GM10248 (cell line): ENCODE data around the gene TUBGCP4.
"Not testable (repeated sequence)": the region's sequence is repeated elsewhere in the genome, so short reads cannot be mapped to it uniquely, and the experiment has no call there.

ENCODE experiments used
- CTCF ChIA-PET: fragments of 300-600 bp; sonication (Branson Sonifier 250); formaldehyde crosslinking; extraction: SDS; loops from one replicate; lab custom pipeline; 2021; ENCODE audit warnings: antibody characterized with exemption; lab: Yijun Ruan, JAX
- POLR2A ChIA-PET: fragments of 350-650 bp; sonication (Branson Sonifier 250); formaldehyde crosslinking; extraction: SDS; loops from one replicate; lab custom pipeline; 2020; ENCODE audit warnings: antibody characterized with exemption; lab: Yijun Ruan, JAX
- DNase-seq: peaks from one replicate; pipeline ENCODE4 v3.0.0; 2012; ENCODE audit errors: extremely low spot score
- CTCF ChIP-seq: IDR thresholded peaks from 2 replicates; pipeline ENCODE4 v1.5.1; 2012; ENCODE audit warnings: mild to moderate bottlenecking, low read depth; ENCODE audit errors: extremely low read depth, missing control alignments, control extremely low read depth

TUBGCP4 gene

GRCh38 chr15:43376017-43376705, 5.3 kb downstream of the TUBGCP4 start:
- CTCF ChIA-PET = interaction anchor here (0.6 to 6.6 kb wide), 32 partner anchors 8 to 139 kb away, joined by 3 to 52 read pairs (median 3); partner anchors contain the start of gene TP53BP1
- peak; percentile 60 for DNase-seq
- POLR2A ChIA-PET = interaction anchor here (0.6 kb wide), 1 partner anchor 534 kb away, joined by 5 read pairs; no protein-coding TSS in a partner anchor
- TF ChIP-seq CTCF = peak; percentile 74

GRCh38 chr15:43378601-43379000, 7.7 kb downstream of the TUBGCP4 start:
- DNase-seq = no peak
- CTCF ChIA-PET = interaction anchor here (1.0 to 6.6 kb wide), 4 partner anchors 9 to 33 kb away, joined by 3 to 52 read pairs (median 4); no protein-coding TSS in a partner anchor
- POLR2A ChIA-PET = no interaction called here
- TF ChIP-seq CTCF = no peak

GRCh38 chr15:43382310-43382709, 11.4 kb downstream of the TUBGCP4 start:
- ChIA-PET POLR2A (no interaction called here), CTCF (interaction anchor here (1.0 to 1.4 kb wide), 2 partner anchors 26 to 52 kb away, joined by 3 read pairs; no protein-coding TSS in a partner anchor)
- TF ChIP-seq CTCF = no peak
- DNase-seq = no peak

GRCh38 chr15:43383070-43383469, 12.2 kb downstream of the TUBGCP4 start:
- no peak for DNase-seq
- no peak for TF ChIP-seq CTCF
- ChIA-PET POLR2A (no interaction called here), CTCF (interaction anchor here (1.2 to 1.5 kb wide), 2 partner anchors 20 to 131 kb away, joined by 3 to 4 read pairs; no protein-coding TSS in a partner anchor)

- CTCF ChIA-PET = interaction anchor here (1.3 to 2.4 kb wide), 2 partner anchors 16 to 45 kb away, joined by 3 to 7 read pairs; no protein-coding TSS in a partner anchor
- DNase-seq = no peak
- POLR2A ChIA-PET = no interaction called here
- no peak for TF ChIP-seq CTCF
These were observed 19.8 kb downstream of the TUBGCP4 start for GRCh38 chr15:43390723-43391122.

- POLR2A ChIA-PET, DNase-seq: not testable (repeated sequence)
- CTCF ChIA-PET = interaction anchor here (1.5 kb wide), 1 partner anchor 15 kb away, joined by 3 read pairs; no protein-coding TSS in a partner anchor
These were observed 22.7 kb downstream of the TUBGCP4 start for GRCh38 chr15:43393592-43393991.

- CTCF ChIA-PET = interaction anchor here (0.9 to 1.8 kb wide), 5 partner anchors 15 to 32 kb away, joined by 3 to 6 read pairs (median 3); no protein-coding TSS in a partner anchor
- no peak for TF ChIP-seq CTCF
- POLR2A ChIA-PET = no interaction called here
- DNase-seq = no peak
These were observed 31.4 kb downstream of the TUBGCP4 start for GRCh38 chr15:43402255-43402654.
